Natural killer cell (primary cell): ENCODE measurements around the gene TEKT3. TPM values are rescaled to one million over a fixed set of nuclear protein-coding genes. Genes with fewer than 3 reads are reported as not detected.

Experiments
- ATAC-seq, 3 donors: fragments of 150-1000 bp in 2 of 3; fragments of 200-7000 bp in 1 of 3; cut with Tn5 transposase; 1 replicate in 1 of 3; 2 replicates in 2 of 3; pipeline ENCODE4 v1.10.0; 2021; ENCODE audit warnings: mild to moderate bottlenecking in 2 of 3, moderate library complexity in 2 of 3
- DNase-seq, 2 donors: peaks; one replicate each; pipeline versions ENCODE4 v3.0.0 to v3.0.0-alpha.2; 2013 to 2021; ENCODE audit warnings: mixed read lengths in 1 of 2
- H3K27ac ChIP-seq: one replicate; pipeline ENCODE4 v1.5.1; 2013; ENCODE audit warnings: mild to moderate bottlenecking, low read length
- H3K27me3 ChIP-seq: one replicate; pipeline ENCODE4 v1.6.1; 2013; ENCODE audit warnings: low read length; ENCODE audit not compliant: control insufficient read depth, insufficient read depth
- H3K36me3 ChIP-seq: one replicate; pipeline ENCODE4 v1.6.1; 2013; ENCODE audit warnings: low read length; ENCODE audit not compliant: control insufficient read depth, insufficient read depth
- H3K4me1 ChIP-seq: one replicate; pipeline ENCODE4 v1.6.1; 2013; ENCODE audit warnings: low read length; ENCODE audit not compliant: control insufficient read depth, insufficient read depth
- H3K4me3 ChIP-seq: one replicate; pipeline ENCODE4 v1.5.1; 2013; ENCODE audit warnings: low read length
- H3K9me3 ChIP-seq: one replicate; pipeline ENCODE4 v1.6.1; 2013; ENCODE audit warnings: low read length; ENCODE audit not compliant: control insufficient read depth, insufficient read depth
- H3K27ac Mint-ChIP-seq, 2 donors: one replicate each; pipeline ENCODE4 v1.8.0; 2022; ENCODE audit warnings: mild to moderate bottlenecking in 2 of 2, mixed read lengths in 2 of 2, moderate library complexity in 1 of 2
- H3K27me3 Mint-ChIP-seq, 2 donors: one replicate each; pipeline ENCODE4 v1.8.0; 2022; ENCODE audit warnings: low read depth in 2 of 2, mixed read lengths in 2 of 2
- H3K36me3 Mint-ChIP-seq: one replicate; pipeline ENCODE4 v1.8.0; 2022; ENCODE audit warnings: mixed read lengths
- H3K4me1 Mint-ChIP-seq, 2 donors: one replicate each; pipeline ENCODE4 v1.8.0; 2022; ENCODE audit warnings: mixed read lengths in 2 of 2
- H3K4me3 Mint-ChIP-seq: one replicate; pipeline ENCODE4 v1.8.0; 2022; ENCODE audit warnings: mild to moderate bottlenecking, moderate library complexity, mixed read lengths
- H3K9me3 Mint-ChIP-seq, 2 donors: one replicate each; pipeline ENCODE4 v1.8.0; 2022; ENCODE audit warnings: mixed read lengths in 2 of 2
- WGBS: methylation state at CpG from one replicate; pipeline ENCODE4 v1.1.7; 2013; ENCODE audit warnings: missing lambda C conversion rate; ENCODE audit not compliant: insufficient coverage; 5-methylcytosine and 5-hydroxymethylcytosine counted together
- intact Hi-C: fragments of 100-400 bp; cut with micrococcal nuclease; formaldehyde crosslinking; loops from one replicate; pipeline ENCODE4 v1.14.2; 2022
- total RNA-seq, 4 donors: library from RNA; stranded (reverse); fragments of 120-200 nt in 1 of 4; gene quantifications; one replicate each; pipeline versions ENCODE4 v1.2.3 to v1.2.4, GENCODE V29; 2013 to 2022
- TF ChIP-seq, protein P1 (sequence below): fragments of 200-600 bp; IDR thresholded peaks from one replicate; pipeline ENCODE4 v1.8.0; 2022; ENCODE audit warnings: antibody characterized with exemption

TEKT3 gene
- total RNA-seq, 3 donors from 2014 or later (not counting 1 experiment from before 2014, with no cell fraction given): 0.39 to 1.3 (median 0.58) TPM

DNA sequence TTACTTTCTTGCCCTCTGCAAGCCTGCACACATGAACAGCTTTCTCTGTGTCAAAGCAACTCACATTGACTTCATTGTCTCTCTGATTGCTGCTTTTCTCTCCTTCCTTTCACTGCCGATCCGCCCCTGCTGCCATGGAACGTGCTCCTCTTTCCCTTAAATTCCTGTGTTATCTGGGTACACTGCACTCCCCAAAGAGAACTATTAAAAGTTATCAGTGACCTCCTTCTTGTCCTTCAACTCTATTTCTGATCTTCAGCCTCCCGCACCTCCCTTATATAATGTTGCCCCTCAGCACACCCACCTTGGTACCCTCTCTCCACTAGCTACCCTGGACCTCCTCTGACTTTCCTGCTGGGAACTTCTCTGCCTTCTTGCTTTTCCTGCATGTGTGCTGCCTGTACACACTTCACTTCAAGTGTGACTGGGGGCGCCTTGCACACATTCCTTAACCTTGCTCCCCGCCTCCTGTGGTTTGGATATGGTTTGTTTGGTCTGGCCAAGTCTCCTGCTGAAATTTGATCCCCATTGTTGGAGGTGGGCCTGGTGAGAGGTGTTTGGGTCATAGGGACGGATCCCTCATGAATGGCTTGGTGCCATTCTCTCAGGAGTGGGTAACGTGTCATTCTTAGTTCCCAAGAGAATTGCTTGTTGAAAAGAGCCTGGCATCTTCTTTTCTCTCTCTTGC lies 49.6 kb downstream of the TEKT3 start:
- intact Hi-C loops: no loop called here
- no peak for DNase-seq
- no peak for ATAC-seq
- H3K4me3 Mint-ChIP-seq: no peak overlapping the region
- H3K4me3 ChIP-seq: no peak overlapping the region
- no peak overlapping the region for H3K27ac ChIP-seq
- H3K27me3 Mint-ChIP-seq: peaks cover 26 to 48% of the 10 kb centered on the region in 2 donors
- H3K9me3 ChIP-seq: no peaks in the 10 kb centered on the region
- TF ChIP-seq, protein P1, sequence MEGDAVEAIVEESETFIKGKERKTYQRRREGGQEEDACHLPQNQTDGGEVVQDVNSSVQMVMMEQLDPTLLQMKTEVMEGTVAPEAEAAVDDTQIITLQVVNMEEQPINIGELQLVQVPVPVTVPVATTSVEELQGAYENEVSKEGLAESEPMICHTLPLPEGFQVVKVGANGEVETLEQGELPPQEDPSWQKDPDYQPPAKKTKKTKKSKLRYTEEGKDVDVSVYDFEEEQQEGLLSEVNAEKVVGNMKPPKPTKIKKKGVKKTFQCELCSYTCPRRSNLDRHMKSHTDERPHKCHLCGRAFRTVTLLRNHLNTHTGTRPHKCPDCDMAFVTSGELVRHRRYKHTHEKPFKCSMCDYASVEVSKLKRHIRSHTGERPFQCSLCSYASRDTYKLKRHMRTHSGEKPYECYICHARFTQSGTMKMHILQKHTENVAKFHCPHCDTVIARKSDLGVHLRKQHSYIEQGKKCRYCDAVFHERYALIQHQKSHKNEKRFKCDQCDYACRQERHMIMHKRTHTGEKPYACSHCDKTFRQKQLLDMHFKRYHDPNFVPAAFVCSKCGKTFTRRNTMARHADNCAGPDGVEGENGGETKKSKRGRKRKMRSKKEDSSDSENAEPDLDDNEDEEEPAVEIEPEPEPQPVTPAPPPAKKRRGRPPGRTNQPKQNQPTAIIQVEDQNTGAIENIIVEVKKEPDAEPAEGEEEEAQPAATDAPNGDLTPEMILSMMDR: no peak
- H3K36me3 Mint-ChIP-seq: no peaks in the 10 kb centered on the region
- 88% methylated on average over 8 of the region's 8 CpGs for WGBS
- no peaks in the 10 kb centered on the region for H3K27me3 ChIP-seq
- no peaks in the 10 kb centered on the region for H3K4me1 ChIP-seq
- H3K36me3 ChIP-seq: no peaks in the 10 kb centered on the region
- H3K27ac Mint-ChIP-seq: no peak overlapping the region
- H3K4me1 Mint-ChIP-seq: no peaks in the 10 kb centered on the region
- H3K9me3 Mint-ChIP-seq: no peaks in the 10 kb centered on the region

DNA sequence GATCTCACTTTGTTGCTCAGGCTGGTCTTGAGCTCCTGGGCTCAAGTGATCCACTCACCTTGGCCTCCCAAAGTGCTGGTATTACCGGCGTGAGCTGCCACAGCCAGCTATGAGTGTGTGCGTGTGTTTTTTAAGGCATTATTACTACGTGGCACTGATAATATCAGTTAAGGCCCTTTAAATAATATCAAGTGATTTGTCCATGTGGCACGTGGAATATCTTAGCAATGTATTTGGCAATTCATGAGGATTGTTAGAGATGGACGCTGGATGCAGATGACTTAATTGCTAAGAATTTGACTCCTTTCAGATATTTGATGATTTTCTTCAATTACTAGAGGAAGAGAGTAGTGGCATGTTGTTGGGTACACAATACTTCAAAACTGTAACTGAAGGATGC lies 50.8 kb downstream of the TEKT3 start:
- peaks cover 24 to 51% of the 10 kb centered on the region in 2 donors for H3K27me3 Mint-ChIP-seq
- 91% methylated on average over 6 of the region's 6 CpGs for WGBS
- Histone ChIP-seq H3K27ac (no peak overlapping the region), H3K4me1 (no peaks in the 10 kb centered on the region), H3K27me3 (no peaks in the 10 kb centered on the region), H3K9me3 (no peaks in the 10 kb centered on the region), H3K36me3 (no peaks in the 10 kb centered on the region), H3K4me3 (no peak overlapping the region)
- H3K9me3 Mint-ChIP-seq: no peaks in the 10 kb centered on the region
- no peak for DNase-seq
- intact Hi-C loops: no loop called here
- no peak overlapping the region for H3K4me3 Mint-ChIP-seq
- TF ChIP-seq, protein P1: no peak
- no peak for ATAC-seq
- H3K36me3 Mint-ChIP-seq: no peaks in the 10 kb centered on the region
- H3K4me1 Mint-ChIP-seq: no peaks in the 10 kb centered on the region
- H3K27ac Mint-ChIP-seq: no peak overlapping the region

- Histone ChIP-seq H3K4me1 (no peaks in the 10 kb centered on the region), H3K9me3 (no peaks in the 10 kb centered on the region), H3K36me3 (no peaks in the 10 kb centered on the region), H3K27ac (no peak overlapping the region), H3K4me3 (no peak overlapping the region), H3K27me3 (no peaks in the 10 kb centered on the region)
- no peaks in the 10 kb centered on the region for H3K36me3 Mint-ChIP-seq
- ATAC-seq (no peak), DNase-seq (no peak)
- TF ChIP-seq, protein P1: no peak
- H3K27ac Mint-ChIP-seq: no peak overlapping the region
- H3K4me1 Mint-ChIP-seq: no peaks in the 10 kb centered on the region
- WGBS: 85% methylated on average over 22 of the region's 22 CpGs
- no peak overlapping the region for H3K4me3 Mint-ChIP-seq
- no peaks in the 10 kb centered on the region for H3K9me3 Mint-ChIP-seq
- intact Hi-C loops: no loop called here
- H3K27me3 Mint-ChIP-seq: peaks cover 21 to 54% of the 10 kb centered on the region in 2 donors
These were observed 51.9 kb downstream of the TEKT3 start for GRCh38 chr17:15289285-15290183.
